ENCODE results near the gene SPAG9. TPM values are rescaled to one million over a fixed set of nuclear protein-coding genes. Genes with fewer than 3 reads are reported as not detected.
"Not testable (repeated sequence)": the region's sequence is repeated elsewhere in the genome, so short reads cannot be mapped to it uniquely, and the experiment has no call there.

Gene SPAG9
- total RNA-seq, 3 donors from 2014 or later = 37.2 to 45.6 (median 37.4) TPM

GRCh38 chr17:51119415-51120356, 982 bp downstream of the SPAG9 start:
- H3K9me3 Mint-ChIP-seq = no peaks in the 10 kb centered on the region
- peaks cover 64% of the 10 kb centered on the region for H3K4me1 Mint-ChIP-seq (ENCODE audit: low read depth)
- H3K36me3 Mint-ChIP-seq (ENCODE audit: insufficient read depth) = no peaks in the 10 kb centered on the region
- ATAC-seq (peak; percentile 3 to 13), DNase-seq (no peak)
- peak overlapping the region; percentile 95 for H3K4me3 Mint-ChIP-seq
- H3K27me3 Mint-ChIP-seq (ENCODE audit: low read depth) = no peaks in the 10 kb centered on the region

- Mint-ChIP-seq H3K9me3 (no peaks in the 10 kb centered on the region), H3K4me1 (ENCODE audit: low read depth) (peaks cover 64% of the 10 kb centered on the region), H3K36me3 (ENCODE audit: insufficient read depth) (no peaks in the 10 kb centered on the region), H3K27me3 (ENCODE audit: low read depth) (no peaks in the 10 kb centered on the region), H3K4me3 (peak overlapping the region; percentile 95)
- ATAC-seq (no peak), DNase-seq (no peak)
These were observed 2.1 kb downstream of the SPAG9 start for GRCh38 chr17:51118330-51119195.

- no peak for ATAC-seq
- Mint-ChIP-seq H3K4me1 (ENCODE audit: low read depth) (peaks cover 49% of the 10 kb centered on the region), H3K36me3 (ENCODE audit: insufficient read depth) (no peaks in the 10 kb centered on the region), H3K27me3 (ENCODE audit: low read depth) (no peaks in the 10 kb centered on the region), H3K4me3 (no peak overlapping the region), H3K9me3 (no peaks in the 10 kb centered on the region)
- no peak for DNase-seq
These were observed 5.5 kb downstream of the SPAG9 start for GRCh38 chr17:51115179-51115578.

- not testable (repeated sequence) for H3K9me3 Mint-ChIP-seq; H3K27me3 Mint-ChIP-seq (ENCODE audit: low read depth); H3K36me3 Mint-ChIP-seq (ENCODE audit: insufficient read depth); H3K4me3 Mint-ChIP-seq; ATAC-seq; DNase-seq
- peaks cover 32% of the 10 kb centered on the region for H3K4me1 Mint-ChIP-seq (ENCODE audit: low read depth)
These were observed 8.1 kb downstream of the SPAG9 start for GRCh38 chr17:51112303-51113222.

- DNase-seq (no peak), ATAC-seq (no peak)
- no peaks in the 10 kb centered on the region for H3K9me3 Mint-ChIP-seq
- H3K36me3 Mint-ChIP-seq (ENCODE audit: insufficient read depth) = peaks cover 8% of the 10 kb centered on the region
- no peaks in the 10 kb centered on the region for H3K27me3 Mint-ChIP-seq (ENCODE audit: low read depth)
- H3K4me3 Mint-ChIP-seq = no peak overlapping the region
- peaks cover 20% of the 10 kb centered on the region for H3K4me1 Mint-ChIP-seq (ENCODE audit: low read depth)
These were observed 12.9 kb downstream of the SPAG9 start for GRCh38 chr17:51107778-51108177.

- Mint-ChIP-seq H3K36me3 (ENCODE audit: insufficient read depth) (peaks cover 10% of the 10 kb centered on the region), H3K4me1 (ENCODE audit: low read depth) (peaks cover 18% of the 10 kb centered on the region), H3K4me3 (no peak overlapping the region), H3K9me3 (no peaks in the 10 kb centered on the region), H3K27me3 (ENCODE audit: low read depth) (no peaks in the 10 kb centered on the region)
- ATAC-seq (no peak), DNase-seq (no peak)
These were observed 17.2 kb downstream of the SPAG9 start for GRCh38 chr17:51103451-51103850.

- H3K27me3 Mint-ChIP-seq (ENCODE audit: low read depth) = no peaks in the 10 kb centered on the region
- H3K36me3 Mint-ChIP-seq (ENCODE audit: insufficient read depth) = peaks cover 10% of the 10 kb centered on the region
- ATAC-seq (no peak), DNase-seq (no peak)
- H3K9me3 Mint-ChIP-seq = no peaks in the 10 kb centered on the region
- no peak overlapping the region for H3K4me3 Mint-ChIP-seq
- peaks cover 19% of the 10 kb centered on the region for H3K4me1 Mint-ChIP-seq (ENCODE audit: low read depth)
These were observed 17.6 kb downstream of the SPAG9 start for GRCh38 chr17:51103050-51103449.

- Mint-ChIP-seq H3K36me3 (ENCODE audit: insufficient read depth) (peaks cover 10% of the 10 kb centered on the region), H3K27me3 (ENCODE audit: low read depth) (no peaks in the 10 kb centered on the region), H3K9me3 (no peaks in the 10 kb centered on the region), H3K4me1 (ENCODE audit: low read depth) (peaks cover 31% of the 10 kb centered on the region), H3K4me3 (no peak overlapping the region)
- DNase-seq (no peak), ATAC-seq (no peak)
These were observed 22.8 kb downstream of the SPAG9 start for GRCh38 chr17:51097708-51098446.

GRCh38 chr17:51091635-51092034, 29.0 kb downstream of the SPAG9 start:
- peaks cover 25% of the 10 kb centered on the region for H3K4me1 Mint-ChIP-seq (ENCODE audit: low read depth)
- no peaks in the 10 kb centered on the region for H3K27me3 Mint-ChIP-seq (ENCODE audit: low read depth)
- H3K9me3 Mint-ChIP-seq = no peaks in the 10 kb centered on the region
- DNase-seq (no peak), ATAC-seq (no peak)
- H3K36me3 Mint-ChIP-seq (ENCODE audit: insufficient read depth) = peaks cover 6% of the 10 kb centered on the region
- no peak overlapping the region for H3K4me3 Mint-ChIP-seq

GRCh38 chr17:51088868-51089267, 31.8 kb downstream of the SPAG9 start:
- DNase-seq = not testable (repeated sequence)

GRCh38 chr17:51088287-51088686, 32.4 kb downstream of the SPAG9 start:
- peaks cover 3% of the 10 kb centered on the region for H3K36me3 Mint-ChIP-seq (ENCODE audit: insufficient read depth)
- no peak overlapping the region for H3K4me3 Mint-ChIP-seq
- no peaks in the 10 kb centered on the region for H3K9me3 Mint-ChIP-seq
- DNase-seq = no peak
- ATAC-seq = no peak
- no peaks in the 10 kb centered on the region for H3K27me3 Mint-ChIP-seq (ENCODE audit: low read depth)
- H3K4me1 Mint-ChIP-seq (ENCODE audit: low read depth) = peaks cover 19% of the 10 kb centered on the region

More at GRCh38 chr17:51088868-51089267, 31.8 kb downstream of the SPAG9 start:
- H3K4me1 Mint-ChIP-seq (ENCODE audit: low read depth) = peaks cover 20% of the 10 kb centered on the region
- not testable (repeated sequence) for H3K27me3 Mint-ChIP-seq (ENCODE audit: low read depth); H3K4me3 Mint-ChIP-seq; ATAC-seq; H3K9me3 Mint-ChIP-seq; H3K36me3 Mint-ChIP-seq (ENCODE audit: insufficient read depth)

- Mint-ChIP-seq H3K9me3 (no peaks in the 10 kb centered on the region), H3K27me3 (ENCODE audit: low read depth) (no peaks in the 10 kb centered on the region), H3K4me1 (ENCODE audit: low read depth) (peaks cover 21% of the 10 kb centered on the region), H3K4me3 (no peak overlapping the region), H3K36me3 (ENCODE audit: insufficient read depth) (peaks cover 8% of the 10 kb centered on the region)
- no peak for ATAC-seq
- DNase-seq = no peak
These were observed 33.5 kb downstream of the SPAG9 start for GRCh38 chr17:51087072-51087757.
